CD14-positive monocyte (primary cell): Measurements from ENCODE around the gene EPHA1. TPM values are rescaled to one million over a fixed set of nuclear protein-coding genes. Genes with fewer than 3 reads are reported as not detected.
A peak's percentile ranks its signal among the peaks of the same experiment; 100 is the strongest.

Experiments
- DNase-seq, 3 donors: peaks; one replicate each; pipeline ENCODE4 v3.0.0-alpha.2; 2011 to 2022
- H2AFZ ChIP-seq: 2 replicates; pipeline ENCODE4 v1.6.0; 2012; ENCODE audit warnings: mild to moderate bottlenecking, low read depth, low read length, inconsistent platforms; ENCODE audit not compliant: insufficient read depth, poor library complexity, severe bottlenecking
- H3K27ac ChIP-seq, 2 donors: 1 replicate in 1 of 2; 2 replicates in 1 of 2; pipeline ENCODE4 v1.5.1; 2012 to 2013; ENCODE audit warnings: low read length in 2 of 2, control low read depth in 1 of 2, inconsistent platforms in 1 of 2, low read depth in 1 of 2, mild to moderate bottlenecking in 1 of 2
- H3K27me3 ChIP-seq, 2 donors: one replicate each; pipeline versions ENCODE4 v1.6.0 to v1.6.1; 2011 to 2013; ENCODE audit warnings: low read length in 2 of 2; ENCODE audit not compliant: control insufficient read depth in 2 of 2, insufficient read depth in 2 of 2
- H3K36me3 ChIP-seq, 2 donors: replicated peaks in 1 of 2; 1 replicate in 1 of 2; 2 replicates in 1 of 2; pipeline versions ENCODE4 v1.5.1 to v1.6.1; 2012 to 2013; ENCODE audit warnings: low read length in 2 of 2, control low read depth in 1 of 2, inconsistent platforms in 1 of 2, mild to moderate bottlenecking in 1 of 2; ENCODE audit not compliant: insufficient read depth in 2 of 2, control insufficient read depth in 1 of 2
- H3K4me1 ChIP-seq, 2 donors: 1 replicate in 1 of 2; 2 replicates in 1 of 2; pipeline versions ENCODE4 v1.5.1 to v1.6.1; 2012 to 2013; ENCODE audit warnings: low read length in 2 of 2, control low read depth in 1 of 2, inconsistent platforms in 1 of 2, mild to moderate bottlenecking in 1 of 2, moderate library complexity in 1 of 2; ENCODE audit not compliant: insufficient read depth in 2 of 2, control insufficient read depth in 1 of 2
- H3K4me2 ChIP-seq: replicated peaks from 2 replicates; pipeline ENCODE3; 2012; ENCODE audit warnings: low read length, moderate library complexity, mild to moderate bottlenecking; ENCODE audit not compliant: poor library complexity, severe bottlenecking; ENCODE audit errors: extremely low read depth
- H3K4me3 ChIP-seq, 3 experiments: fragments of 200-600 bp in 1 of 3; sonication (generic) in 1 of 3; replicated peaks in 1 of 3; 1 replicate in 2 of 3; 2 replicates in 1 of 3; pipeline ENCODE4 v1.5.1; 2011 to 2013; ENCODE audit warnings: low read length in 3 of 3, mild to moderate bottlenecking in 3 of 3, control low read depth in 2 of 3, low read depth in 2 of 3, inconsistent platforms in 1 of 3, moderate library complexity in 1 of 3
- H3K79me2 ChIP-seq: 2 replicates; pipeline ENCODE4 v1.6.0; 2012; ENCODE audit warnings: mild to moderate bottlenecking, control low read depth, inconsistent platforms, low read length, moderate library complexity; ENCODE audit not compliant: insufficient read depth
- H3K9ac ChIP-seq: 2 replicates; pipeline ENCODE4 v1.6.0; 2017; ENCODE audit warnings: low read length, mild to moderate bottlenecking; ENCODE audit not compliant: insufficient read depth, poor library complexity, severe bottlenecking
- H3K9me3 ChIP-seq, 2 donors: replicated peaks in 1 of 2; 1 replicate in 1 of 2; 2 replicates in 1 of 2; pipeline versions ENCODE4 v1.5.1 to v1.6.1; 2012 to 2013; ENCODE audit warnings: low read length in 2 of 2, control low read depth in 1 of 2; ENCODE audit not compliant: control insufficient read depth in 1 of 2, insufficient read depth in 1 of 2
- H4K20me1 ChIP-seq: 2 replicates; pipeline ENCODE4 v1.6.0; 2012; ENCODE audit warnings: mild to moderate bottlenecking, low read length, control low read depth, moderate library complexity; ENCODE audit not compliant: insufficient read depth
- H3K27ac Mint-ChIP-seq, 7 donors: one replicate each; pipeline ENCODE4 v1.8.0; 2020; ENCODE audit warnings: mild to moderate bottlenecking in 7 of 7, mixed read lengths in 7 of 7, moderate library complexity in 6 of 7, inconsistent platforms in 2 of 7
- H3K27me3 Mint-ChIP-seq, 3 donors: one replicate each; pipeline ENCODE4 v1.8.0; 2021 to 2022; ENCODE audit warnings: low read depth in 3 of 3, mild to moderate bottlenecking in 3 of 3, mixed read lengths in 3 of 3, moderate library complexity in 3 of 3, inconsistent platforms in 1 of 3
- H3K36me3 Mint-ChIP-seq, 2 donors: one replicate each; pipeline ENCODE4 v1.8.0; 2020; ENCODE audit warnings: mixed read lengths in 2 of 2, inconsistent platforms in 1 of 2, mild to moderate bottlenecking in 1 of 2
- H3K4me1 Mint-ChIP-seq: one replicate; pipeline ENCODE4 v1.8.0; 2020; ENCODE audit warnings: mild to moderate bottlenecking, mixed read lengths
- H3K4me3 Mint-ChIP-seq, 2 donors: one replicate each; pipeline ENCODE4 v1.8.0; 2020; ENCODE audit warnings: mild to moderate bottlenecking in 2 of 2, mixed read lengths in 2 of 2, moderate library complexity in 1 of 2
- H3K9me3 Mint-ChIP-seq, 7 donors: one replicate each; pipeline ENCODE4 v1.8.0; 2020 to 2022; ENCODE audit warnings: mixed read lengths in 7 of 7, mild to moderate bottlenecking in 6 of 7, moderate library complexity in 6 of 7, inconsistent platforms in 2 of 7
- WGBS: methylation state at CpG from one replicate; pipeline ENCODE4 v1.1.5; 2013; ENCODE audit warnings: missing lambda C conversion rate; ENCODE audit not compliant: insufficient coverage; 5-methylcytosine and 5-hydroxymethylcytosine counted together
- intact Hi-C, 2 donors: fragments of 100-400 bp; cut with micrococcal nuclease; formaldehyde crosslinking; loops; one replicate each; pipeline versions ENCODE4 v1.15.0 to v1.15.1; 2023
- polyA plus RNA-seq, 3 donors: library from polyadenylated mRNA; depleted of rRNA in 1 of 3; unstranded in 2 of 3; stranded (reverse) in 1 of 3; fragments of 300-500 nt in 2 of 3; fragments of >200 nt in 1 of 3; fragmentation: Illumina TruSeq in 2 of 3; gene quantifications; 1 replicate in 2 of 3; 2 replicates in 1 of 3; pipeline ENCODE4 v1.2.3, GENCODE V29; 2012 to 2021
- TF ChIP-seq, protein P1 (sequence below): fragments of 200-600 bp; IDR thresholded peaks from one replicate; pipeline ENCODE4 v1.8.0; 2022; ENCODE audit warnings: antibody characterized with exemption, mild to moderate bottlenecking

The EPHA1 gene
- polyA plus RNA-seq, 3 donors: 0.50 to 0.95 TPM; not detected in 1

DNA sequence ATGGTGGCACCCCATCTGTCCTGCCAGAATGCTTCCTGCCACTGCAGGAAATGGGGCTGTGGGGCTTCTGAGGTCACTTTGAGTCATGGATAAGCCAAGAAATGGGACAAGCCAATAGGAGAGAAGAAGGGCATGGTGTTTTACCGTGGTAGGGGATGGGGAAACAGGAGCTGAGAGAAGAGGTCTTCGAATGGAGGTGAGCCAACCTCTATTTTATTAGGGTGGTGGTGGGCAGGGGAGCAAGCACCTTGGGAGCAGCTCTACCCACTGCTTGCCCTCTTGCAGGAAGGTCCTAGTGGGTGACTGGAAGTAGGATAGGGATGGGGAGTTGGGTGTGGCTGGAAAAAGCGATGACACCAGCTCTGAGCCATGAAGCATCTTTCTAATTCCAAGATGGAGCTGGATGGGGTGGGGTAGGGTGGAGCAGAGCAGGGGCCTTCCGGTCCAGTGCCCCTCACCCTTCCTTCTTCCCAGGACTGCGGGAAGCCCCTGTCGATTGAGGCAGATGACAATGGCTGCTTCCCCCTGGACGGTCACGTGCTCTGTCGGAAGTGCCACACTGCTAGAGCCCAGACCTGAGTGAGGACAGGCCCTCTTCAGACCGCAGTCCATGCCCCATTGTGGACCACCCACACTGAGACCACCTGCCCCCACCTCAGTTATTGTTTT is 18.4 kb downstream of the EPHA1 start:
- H3K27me3 Mint-ChIP-seq: no peaks in the 10 kb centered on the region

DNA sequence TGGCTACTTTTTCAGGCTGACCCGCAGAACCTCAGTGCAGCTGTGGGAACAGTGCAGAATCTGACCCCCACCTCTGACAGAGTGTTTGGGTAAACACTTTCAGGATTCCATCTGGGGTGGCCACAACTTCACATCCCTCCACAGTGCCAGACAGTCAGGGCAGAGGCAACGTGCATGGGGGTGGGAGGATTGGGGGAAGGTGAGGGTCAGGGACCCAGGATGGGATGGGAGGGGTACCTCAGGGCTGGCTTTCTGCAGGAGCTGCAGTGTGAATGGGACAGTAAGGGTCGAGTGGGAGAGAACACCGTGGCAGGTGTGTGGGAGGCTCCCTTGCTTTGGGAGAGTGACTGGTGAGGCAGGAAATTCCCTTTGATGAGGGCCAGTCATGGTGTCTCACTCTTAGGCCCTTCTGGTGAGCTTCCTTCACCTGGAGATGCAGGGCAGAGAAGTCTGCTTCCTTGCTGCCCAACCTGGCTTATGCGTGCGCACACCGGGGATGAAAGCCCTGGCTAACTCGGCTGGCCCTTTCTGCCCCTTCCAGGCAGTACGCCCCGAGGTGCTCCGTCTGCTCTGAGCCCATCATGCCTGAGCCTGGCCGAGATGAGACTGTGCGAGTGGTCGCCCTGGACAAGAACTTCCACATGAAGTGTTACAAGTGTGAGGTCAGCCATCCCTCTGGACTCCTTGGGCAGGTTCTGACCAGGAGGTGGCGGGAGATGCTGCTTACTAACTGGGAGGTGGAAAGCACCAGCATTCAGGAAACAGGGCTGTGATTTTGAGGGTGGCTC is 19.1 kb downstream of the EPHA1 start:
- H3K27ac Mint-ChIP-seq: peak overlapping the region; percentile 35 to 87 (median 81)
- intact Hi-C loops: no loop called here
- peaks cover 54% of the 10 kb centered on the region for H3K4me1 Mint-ChIP-seq
- Histone ChIP-seq H3K79me2 (peaks cover 62% of the 10 kb centered on the region), H3K27me3 (no peaks in the 10 kb centered on the region), H3K9me3 (no peaks in the 10 kb centered on the region), H3K4me2 (no peak overlapping the region), H3K27ac (peak overlapping the region; percentile 10 to 99), H3K9ac (no peak overlapping the region), H3K4me1 (peaks cover 50 to 83% of the 10 kb centered on the region in 2 donors), H3K4me3 (no peak overlapping the region), H2AFZ (no peak overlapping the region), H4K20me1 (peaks cover 97% of the 10 kb centered on the region), H3K36me3 (peaks cover 60 to 72% of the 10 kb centered on the region in 2 donors)
- 90% methylated on average over 14 of the region's 15 CpGs for WGBS
- H3K36me3 Mint-ChIP-seq: peaks cover 0 to 48% of the 10 kb centered on the region in 2 donors
- no peaks in the 10 kb centered on the region for H3K27me3 Mint-ChIP-seq
- H3K4me3 Mint-ChIP-seq: no peak overlapping the region
- H3K9me3 Mint-ChIP-seq: no peaks in the 10 kb centered on the region
- TF ChIP-seq, protein P1, sequence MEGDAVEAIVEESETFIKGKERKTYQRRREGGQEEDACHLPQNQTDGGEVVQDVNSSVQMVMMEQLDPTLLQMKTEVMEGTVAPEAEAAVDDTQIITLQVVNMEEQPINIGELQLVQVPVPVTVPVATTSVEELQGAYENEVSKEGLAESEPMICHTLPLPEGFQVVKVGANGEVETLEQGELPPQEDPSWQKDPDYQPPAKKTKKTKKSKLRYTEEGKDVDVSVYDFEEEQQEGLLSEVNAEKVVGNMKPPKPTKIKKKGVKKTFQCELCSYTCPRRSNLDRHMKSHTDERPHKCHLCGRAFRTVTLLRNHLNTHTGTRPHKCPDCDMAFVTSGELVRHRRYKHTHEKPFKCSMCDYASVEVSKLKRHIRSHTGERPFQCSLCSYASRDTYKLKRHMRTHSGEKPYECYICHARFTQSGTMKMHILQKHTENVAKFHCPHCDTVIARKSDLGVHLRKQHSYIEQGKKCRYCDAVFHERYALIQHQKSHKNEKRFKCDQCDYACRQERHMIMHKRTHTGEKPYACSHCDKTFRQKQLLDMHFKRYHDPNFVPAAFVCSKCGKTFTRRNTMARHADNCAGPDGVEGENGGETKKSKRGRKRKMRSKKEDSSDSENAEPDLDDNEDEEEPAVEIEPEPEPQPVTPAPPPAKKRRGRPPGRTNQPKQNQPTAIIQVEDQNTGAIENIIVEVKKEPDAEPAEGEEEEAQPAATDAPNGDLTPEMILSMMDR: no peak
- DNase-seq: no peak

More for the DNA sequence above, 18.4 kb downstream of the EPHA1 start:
- no peaks in the 10 kb centered on the region for H3K9me3 ChIP-seq
- no peak for DNase-seq
- Mint-ChIP-seq H3K4me3 (no peak overlapping the region), H3K27ac (peak overlapping the region; percentile 35 to 87 (median 81)), H3K36me3 (peaks cover 0 to 48% of the 10 kb centered on the region in 2 donors), H3K9me3 (no peaks in the 10 kb centered on the region), H3K4me1 (peaks cover 61% of the 10 kb centered on the region)
- peaks cover 54% of the 10 kb centered on the region for H3K79me2 ChIP-seq
- H3K4me1 ChIP-seq: peaks cover 51 to 82% of the 10 kb centered on the region in 2 donors
- 89% methylated on average over 8 of the region's 10 CpGs for WGBS
- peaks cover 57 to 70% of the 10 kb centered on the region in 2 donors for H3K36me3 ChIP-seq
- no peak overlapping the region for H2AFZ ChIP-seq
- peak overlapping the region in 1 of 2 donors; percentile 99 for H3K27ac ChIP-seq
- intact Hi-C loops: no loop called here
- H3K27me3 ChIP-seq: no peaks in the 10 kb centered on the region
- no peak overlapping the region for H3K9ac ChIP-seq
- TF ChIP-seq, protein P1: no peak
- no peak overlapping the region for H3K4me2 ChIP-seq
- H4K20me1 ChIP-seq: peaks cover 97% of the 10 kb centered on the region
- no peak overlapping the region for H3K4me3 ChIP-seq
